ENCODE measurements around the gene RAB3C.

DNA sequence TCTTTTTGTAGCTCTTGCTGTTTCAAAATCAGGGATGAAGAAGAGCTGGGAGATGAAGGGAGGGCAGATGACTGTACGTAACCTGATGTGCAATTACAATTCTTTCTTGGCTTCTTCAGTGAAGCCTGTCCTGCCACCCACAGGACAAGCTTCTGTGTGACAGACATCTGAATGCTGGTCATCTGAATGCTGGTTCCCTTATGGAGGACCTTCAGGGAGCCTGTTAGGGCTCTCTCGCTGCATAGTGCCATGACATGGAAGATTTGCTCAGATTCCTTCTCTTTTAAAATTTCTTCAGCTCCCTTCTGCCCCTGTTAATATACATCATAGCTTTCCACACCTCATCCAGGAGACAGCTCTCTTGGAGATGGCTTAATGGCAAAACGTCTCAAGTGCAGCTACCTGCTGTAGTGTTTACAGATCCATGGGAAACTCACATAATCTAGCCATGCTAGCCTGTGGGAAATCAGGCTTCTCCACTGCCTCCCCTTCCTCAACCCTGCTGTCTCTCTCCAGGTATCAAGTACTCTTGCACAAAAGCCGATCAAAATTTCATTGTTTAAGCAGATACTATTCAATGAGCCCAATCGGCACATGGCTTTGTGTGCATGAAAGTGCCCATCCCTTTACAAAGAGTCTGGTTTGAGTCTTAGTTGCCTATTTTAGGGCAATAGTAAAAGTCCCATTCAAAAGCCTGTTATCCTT, 134.6 kb downstream of the RAB3C start:
- TF ChIP-seq CTCF (conservative IDR thresholded peaks at IDR 0.05 in 1 of 2, IDR thresholded peaks at IDR 0.05 in 1 of 2; ENCODE audit: low read depth in 1 of 2, low read length in 2 of 2) (no peak), EZH2 (IDR thresholded peaks at IDR 0.05; ENCODE audit: low read length, missing control alignments) (no peak)
